Daoy (cell line): ENCODE measurements around the gene CAMK2N1. TPM values are rescaled to one million over a fixed set of nuclear protein-coding genes. Genes with fewer than 3 reads are reported as not detected.

ENCODE experiments used
- DNase-seq: peaks from one replicate; pipeline ENCODE4 v3.0.0-alpha.2; 2015; ENCODE audit warnings: low read depth
- total RNA-seq: library from RNA; depleted of rRNA; stranded (reverse); fragments of >200 nt; shearing (Covaris generic); gene quantifications from 2 replicates; pipeline ENCODE4 v1.2.3, GENCODE V29; 2014

The CAMK2N1 gene
- total RNA-seq, 1 experiment from 2014 or later, result 5.4 TPM

- DNase-seq, result no peak
Measured at GRCh38 chr1:20479840-20480239, 6.2 kb downstream of the CAMK2N1 start.

DNA sequence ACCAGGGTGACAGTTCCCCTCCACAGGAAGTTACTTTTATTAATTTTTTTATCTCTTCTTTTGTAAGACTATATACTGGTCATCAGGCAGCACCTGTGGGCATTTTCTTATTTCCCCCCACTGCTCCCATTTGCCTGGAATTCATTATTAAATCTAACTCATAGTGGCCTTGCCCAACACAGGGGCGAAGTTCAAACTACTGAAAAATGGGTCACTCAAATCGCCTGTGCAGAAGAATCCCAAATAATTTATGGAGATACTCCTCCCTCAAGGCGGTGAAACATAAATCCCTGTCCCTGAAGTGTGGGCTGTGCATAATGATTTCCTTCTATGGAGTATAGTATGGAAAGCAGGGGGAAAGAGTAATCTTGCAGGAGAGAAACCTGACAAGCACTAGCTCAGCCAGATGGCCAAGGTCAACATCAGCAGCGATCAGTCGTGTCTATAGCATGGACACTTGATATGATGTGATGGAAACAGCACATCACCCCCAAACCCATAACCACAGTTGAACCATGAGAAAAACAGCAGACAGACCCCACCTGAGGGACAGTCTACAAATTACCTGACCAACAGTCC lies 7.9 kb downstream of the CAMK2N1 start:
- no peak for DNase-seq

- DNase-seq, result no peak
Measured at GRCh38 chr1:20477348-20478056, 8.5 kb downstream of the CAMK2N1 start.

DNA sequence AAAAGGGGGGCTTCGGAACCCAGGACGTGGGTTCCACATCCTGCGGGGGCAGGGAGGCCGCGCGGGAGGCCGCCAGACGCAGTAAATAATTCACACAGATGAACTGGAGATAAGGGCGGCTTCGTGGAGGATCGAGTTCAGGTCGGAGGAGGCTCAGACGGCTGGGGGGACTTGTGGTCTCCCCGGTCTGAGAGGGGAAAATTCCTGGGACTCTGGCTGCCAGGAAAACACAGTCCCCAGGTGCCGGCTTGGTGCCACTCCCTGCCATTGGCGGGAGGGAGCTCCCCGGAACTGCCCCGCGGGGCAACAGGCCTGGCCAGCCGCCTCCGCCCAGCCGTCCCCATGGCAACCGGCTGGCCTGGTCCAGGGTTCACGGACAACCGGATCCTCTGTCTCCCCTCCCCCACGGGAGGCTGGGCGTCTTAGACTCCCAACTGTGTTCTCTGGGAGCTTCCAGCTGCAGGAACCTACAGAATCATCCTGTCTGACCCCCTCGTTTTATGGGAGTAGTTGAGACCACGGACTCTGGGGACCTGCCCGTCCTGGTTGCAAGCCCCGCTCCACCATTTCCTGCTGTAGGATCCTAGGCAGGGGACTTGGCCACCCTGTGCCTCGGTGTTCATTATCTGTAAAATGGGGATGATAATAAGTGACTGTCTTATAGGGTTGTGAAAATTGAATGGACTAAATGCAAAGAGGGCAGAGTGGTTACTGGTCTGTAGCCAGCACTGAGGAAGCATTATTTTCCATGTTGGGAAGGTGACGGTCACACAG lies 9.6 kb downstream of the CAMK2N1 start:
- DNase-seq, result peak; percentile 42

DNA sequence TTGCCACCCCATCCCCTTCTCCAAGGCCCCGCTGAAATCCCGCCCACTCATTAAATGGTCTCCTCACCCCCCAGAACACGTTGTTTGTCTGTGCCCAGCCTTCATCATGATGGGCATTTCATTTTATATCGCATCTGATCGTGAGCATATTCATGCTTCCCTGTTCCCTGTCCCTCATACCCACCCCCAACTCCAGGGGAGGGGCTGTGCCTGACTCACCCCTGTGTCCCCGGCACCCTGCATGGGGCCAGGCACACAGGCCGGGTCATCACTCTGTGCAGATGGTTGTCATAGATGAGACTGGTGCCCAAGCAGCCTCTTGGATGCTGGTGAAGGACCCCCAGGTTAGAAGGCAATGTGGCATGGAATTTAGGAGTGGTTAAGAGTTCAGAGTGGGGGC lies 11.0 kb downstream of the CAMK2N1 start:
- no peak for DNase-seq

- no peak for DNase-seq
Measured at GRCh38 chr1:20474333-20474975, 11.6 kb downstream of the CAMK2N1 start.

GRCh38 chr1:20473894-20474293 lies 12.1 kb downstream of the CAMK2N1 start:
- no peak for DNase-seq

GRCh38 chr1:20472860-20473711 lies 12.9 kb downstream of the CAMK2N1 start:
- no peak for DNase-seq

DNA sequence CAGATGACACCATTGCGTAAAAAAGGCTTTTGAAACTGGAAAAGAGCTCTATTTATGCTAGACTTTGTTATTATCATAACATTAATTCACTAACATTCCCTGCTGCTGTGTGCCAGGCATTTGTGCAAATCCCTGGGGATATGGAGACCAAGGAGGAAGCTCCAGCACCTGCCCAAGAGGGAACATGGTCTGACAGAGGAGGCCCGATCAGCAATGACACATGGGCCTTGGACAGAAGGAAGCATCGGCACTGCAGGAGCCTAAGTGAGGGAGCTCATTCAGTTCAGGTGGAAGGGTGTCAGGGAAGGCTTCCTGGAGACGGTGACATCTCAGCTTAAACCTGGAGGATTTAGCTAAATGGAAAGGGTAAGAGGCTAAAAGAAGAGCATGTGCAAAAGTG lies 13.9 kb downstream of the CAMK2N1 start:
- DNase-seq, result no peak

GRCh38 chr1:20470194-20470593 lies 15.8 kb downstream of the CAMK2N1 start:
- DNase-seq, result peak; percentile 20

GRCh38 chr1:20469406-20470076 lies 16.5 kb downstream of the CAMK2N1 start:
- DNase-seq, result no peak

DNA sequence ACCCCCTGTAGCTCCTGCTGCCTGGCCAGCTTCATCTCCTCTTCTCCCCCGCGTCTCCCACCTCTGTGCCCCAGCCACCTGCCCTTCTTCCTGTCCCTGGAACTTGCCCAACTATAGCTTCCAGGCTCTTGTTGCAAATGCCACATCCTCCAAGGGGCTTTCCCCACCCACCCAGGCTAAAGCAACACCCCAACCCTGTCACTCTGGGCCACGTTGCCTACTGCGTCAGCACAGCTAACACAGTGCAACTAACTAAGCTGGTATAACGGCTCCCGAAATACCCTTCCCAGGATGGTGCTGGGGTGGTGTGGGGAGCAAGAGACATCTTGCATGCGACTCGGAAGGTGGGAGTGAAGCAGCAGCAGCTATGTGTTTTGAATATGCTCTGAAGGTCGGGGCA lies 19.7 kb downstream of the CAMK2N1 start:
- DNase-seq, result no peak

GRCh38 chr1:20465187-20465586 lies 20.8 kb downstream of the CAMK2N1 start:
- DNase-seq, result no peak

DNA sequence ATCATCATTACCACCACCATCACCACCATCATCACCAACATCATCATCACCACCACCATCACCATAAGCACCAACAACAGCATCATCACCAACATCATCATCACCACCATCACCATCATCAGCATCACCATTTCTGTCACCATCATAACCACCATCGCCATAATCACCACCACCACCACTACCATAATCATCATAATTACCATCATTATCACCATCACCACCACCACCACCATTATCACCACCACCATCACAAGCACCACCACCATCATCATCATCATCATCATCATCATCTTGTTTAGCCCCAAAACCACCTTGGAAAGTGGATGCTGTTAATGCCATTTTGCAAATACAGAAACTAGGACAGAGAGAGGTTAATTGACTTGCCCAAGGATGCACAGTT lies 22.5 kb downstream of the CAMK2N1 start:
- no peak for DNase-seq

DNA sequence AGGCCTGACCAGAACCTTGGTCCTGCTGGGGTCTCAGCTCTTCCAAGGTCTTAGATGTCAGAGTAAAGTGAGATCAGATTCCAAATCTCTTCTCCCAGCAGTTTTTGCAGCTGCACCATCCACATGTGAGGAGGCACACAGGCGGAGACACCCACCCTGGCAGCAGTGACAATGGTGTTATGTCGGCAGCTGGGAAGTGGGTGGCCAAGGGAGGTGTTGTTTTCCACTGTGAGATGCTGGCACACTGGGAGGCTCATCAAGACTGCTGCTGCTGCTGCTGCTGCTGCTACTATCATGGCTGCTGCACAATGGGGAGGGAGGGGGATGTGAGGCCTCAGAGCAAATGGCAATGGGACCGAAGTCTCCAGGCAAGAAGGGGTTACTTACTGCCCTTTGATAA lies 23.6 kb downstream of the CAMK2N1 start:
- DNase-seq, result no peak

DNA sequence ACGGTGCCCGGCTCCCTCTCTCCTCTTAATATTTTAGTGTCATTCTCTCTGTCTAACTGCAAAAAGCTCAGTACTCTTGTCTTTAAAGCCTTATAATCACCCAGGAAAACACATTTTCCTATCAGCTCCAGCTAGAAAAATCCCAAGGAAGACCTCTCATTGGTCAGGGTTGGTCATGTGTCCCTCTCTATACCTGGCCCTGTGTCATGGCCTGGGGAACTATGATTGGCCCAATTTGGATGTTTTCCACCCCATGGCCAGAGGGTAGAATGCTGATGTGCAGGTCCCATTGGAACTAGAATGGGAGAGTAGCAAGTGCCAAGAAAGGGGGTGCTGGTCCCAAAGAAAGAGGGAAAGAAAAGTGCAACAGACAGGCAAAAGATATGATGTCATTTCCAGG lies 27.3 kb downstream of the CAMK2N1 start:
- no peak for DNase-seq

GRCh38 chr1:20454004-20454403 lies 32.0 kb downstream of the CAMK2N1 start:
- no peak for DNase-seq

GRCh38 chr1:20449735-20450311 lies 36.2 kb downstream of the CAMK2N1 start:
- peak; percentile 10 for DNase-seq

DNA sequence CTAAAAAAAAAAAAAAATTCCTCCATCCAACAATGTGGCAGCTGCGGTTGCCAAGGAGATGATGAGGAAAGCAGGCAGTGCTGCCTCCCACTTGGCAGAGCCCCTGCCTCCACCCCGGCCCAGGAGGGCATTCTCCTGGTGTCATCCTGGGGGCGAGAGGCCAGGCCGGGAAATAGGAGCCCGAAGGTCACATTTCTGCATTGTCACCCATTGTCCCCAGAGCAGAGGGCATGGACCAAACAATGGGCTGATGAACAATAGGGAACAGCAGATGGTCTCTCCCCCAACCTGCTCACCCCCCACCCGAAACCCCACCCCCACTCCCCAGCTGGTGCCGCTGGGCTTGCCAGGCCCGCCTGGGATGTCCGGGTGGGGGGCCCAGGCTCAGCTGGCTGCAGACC lies 37.3 kb downstream of the CAMK2N1 start:
- DNase-seq, result peak; percentile 15

DNA sequence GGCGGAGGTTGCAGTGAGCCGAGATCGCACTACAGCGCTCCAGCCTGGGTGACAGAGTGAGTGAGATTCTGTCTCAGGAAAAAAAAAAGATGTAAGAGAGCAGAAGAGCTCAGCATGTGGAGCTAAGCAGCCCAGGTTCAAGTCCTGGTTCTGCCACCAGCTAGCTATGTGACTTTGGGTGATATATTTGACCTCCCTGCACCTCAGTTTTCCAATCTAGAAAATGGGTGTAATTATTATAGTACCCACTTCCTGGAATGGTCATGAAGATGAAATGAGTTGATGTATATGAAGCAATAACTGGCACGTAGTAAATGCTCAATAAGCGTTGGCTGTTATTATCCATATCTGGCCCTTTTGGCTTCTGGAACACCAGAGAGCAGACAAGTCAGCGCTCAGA lies 38.2 kb downstream of the CAMK2N1 start:
- no peak for DNase-seq

GRCh38 chr1:20446796-20447195 lies 39.2 kb downstream of the CAMK2N1 start:
- DNase-seq, result peak; percentile 55
